Activated CD4-positive, alpha-beta T cell treated with anti-CD3 and anti-CD28 coated beads, Interleukin-2, amount 10 ng/mL, durations not matched to agents 24 days and 14 days (primary cell): ENCODE data around the gene NPIPB2. TPM values are rescaled to one million over a fixed set of nuclear protein-coding genes. Genes with fewer than 3 reads are reported as not detected.
"Not testable (repeated sequence)": the region's sequence is repeated elsewhere in the genome, so short reads cannot be mapped to it uniquely, and the experiment has no call there.

Source experiments
- DNase-seq: peaks from one replicate; pipeline ENCODE4 v3.0.0; 2022
- H3K27ac Mint-ChIP-seq: one replicate; pipeline ENCODE4 v1.8.0; 2022; ENCODE audit warnings: mild to moderate bottlenecking, mixed read lengths
- H3K27me3 Mint-ChIP-seq: one replicate; pipeline ENCODE4 v1.8.0; 2022; ENCODE audit warnings: mixed read lengths
- H3K36me3 Mint-ChIP-seq: one replicate; pipeline ENCODE4 v1.8.0; 2022; ENCODE audit warnings: low read depth, mild to moderate bottlenecking, mixed read lengths
- H3K4me1 Mint-ChIP-seq: one replicate; pipeline ENCODE4 v1.8.0; 2021; ENCODE audit warnings: mixed read lengths
- H3K4me3 Mint-ChIP-seq: one replicate; pipeline ENCODE4 v1.8.0; 2022; ENCODE audit warnings: mild to moderate bottlenecking, moderate library complexity, mixed read lengths
- H3K9me3 Mint-ChIP-seq: one replicate; pipeline ENCODE4 v1.8.0; 2021; ENCODE audit warnings: mixed read lengths
- intact Hi-C: fragments of 100-400 bp; cut with micrococcal nuclease; formaldehyde crosslinking; loops from one replicate; pipeline ENCODE4 v1.15.1; 2023
- total RNA-seq: library from RNA; stranded (reverse); gene quantifications from 2 replicates; pipeline ENCODE4 v1.2.3, GENCODE V29; 2022

NPIPB2 gene
- total RNA-seq, 1 donor from 2014 or later = 17.3 TPM

DNA sequence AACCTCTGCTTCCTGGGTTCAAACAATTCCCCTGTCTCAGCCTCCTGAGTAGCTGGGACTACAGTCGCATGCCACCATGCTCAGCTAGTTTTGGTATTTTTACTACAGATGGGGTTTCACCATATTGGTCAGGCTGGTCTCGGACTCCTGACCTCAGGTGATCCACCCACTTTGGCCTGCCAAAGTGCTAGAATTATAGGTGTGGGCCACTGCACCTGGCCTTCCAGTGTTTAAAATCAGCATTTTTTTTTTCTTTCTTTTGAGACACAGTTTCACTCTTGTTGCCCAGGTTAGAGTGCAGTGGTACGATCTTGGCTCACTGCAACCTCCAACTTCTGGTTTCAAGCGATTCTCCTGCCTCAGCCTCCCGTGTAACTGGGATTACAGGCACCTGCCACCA, 28.4 kb upstream of the NPIPB2 start:
- intact Hi-C loops = loop anchor here (10.0 kb wide), 1 partner anchor 95 kb away; no protein-coding TSS in a partner anchor
- H3K36me3 Mint-ChIP-seq, H3K4me3 Mint-ChIP-seq, H3K9me3 Mint-ChIP-seq, H3K27me3 Mint-ChIP-seq, H3K27ac Mint-ChIP-seq, DNase-seq, H3K4me1 Mint-ChIP-seq: not testable (repeated sequence)

DNA sequence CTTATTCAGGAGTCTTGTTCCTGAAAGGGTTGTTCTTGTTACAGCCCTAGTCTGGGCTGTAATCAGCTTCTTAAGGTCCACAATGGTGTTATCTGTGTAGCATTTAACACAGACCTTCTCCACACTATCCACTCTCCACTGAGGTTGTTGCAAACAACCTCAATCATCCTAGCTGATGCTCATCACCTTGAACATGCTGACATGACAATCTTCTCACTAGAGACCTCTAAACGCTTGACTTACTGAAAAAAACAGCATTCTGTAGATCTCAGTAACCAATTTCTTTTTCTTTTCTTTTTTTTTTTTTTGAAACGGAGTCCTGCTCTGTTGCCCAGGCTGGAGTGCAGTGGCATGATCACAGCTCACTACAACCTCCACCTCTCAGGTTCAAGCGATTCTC, 26.7 kb upstream of the NPIPB2 start:
- no peaks in the 10 kb centered on the region for H3K27me3 Mint-ChIP-seq
- intact Hi-C loops = no loop called here
- H3K9me3 Mint-ChIP-seq = no peaks in the 10 kb centered on the region
- H3K27ac Mint-ChIP-seq = no peak overlapping the region
- no peak overlapping the region for H3K4me3 Mint-ChIP-seq
- DNase-seq = no peak
- H3K36me3 Mint-ChIP-seq = no peaks in the 10 kb centered on the region
- H3K4me1 Mint-ChIP-seq = no peaks in the 10 kb centered on the region

DNA sequence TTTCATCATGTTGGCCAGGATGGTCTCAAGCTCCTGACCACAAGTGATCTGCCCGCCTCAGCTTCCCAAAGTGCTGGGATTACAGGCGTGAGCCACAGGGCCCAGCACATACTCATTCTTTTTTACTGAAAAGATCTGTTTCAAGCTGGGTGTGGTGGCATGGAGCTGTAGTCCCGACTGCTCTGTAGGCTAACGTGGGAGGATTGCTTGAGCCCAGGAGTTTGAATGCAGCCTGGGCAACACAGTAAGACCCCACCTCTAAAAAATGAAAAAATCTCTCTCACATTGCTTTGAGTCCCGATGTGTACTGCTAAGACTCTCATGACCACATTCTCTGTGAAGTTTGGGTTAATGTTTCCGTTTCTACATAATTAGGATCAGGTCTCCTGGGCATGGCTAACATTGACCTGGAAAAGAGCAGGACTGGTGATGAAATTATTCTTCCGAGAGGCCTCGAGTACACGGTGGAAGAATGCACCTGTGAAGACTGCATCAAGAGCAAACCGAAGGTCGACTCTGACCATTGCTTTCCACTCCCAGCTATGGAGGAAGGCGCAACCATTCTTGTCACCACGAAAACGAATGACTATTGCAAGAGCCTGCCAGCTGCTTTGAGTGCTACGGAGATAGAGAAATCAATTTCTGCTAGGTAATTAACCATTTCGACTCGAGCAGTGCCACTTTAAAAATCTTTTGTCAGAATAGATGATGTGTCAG, 25.5 kb upstream of the NPIPB2 start:
- H3K27me3 Mint-ChIP-seq = no peaks in the 10 kb centered on the region
- H3K36me3 Mint-ChIP-seq = no peaks in the 10 kb centered on the region
- H3K4me1 Mint-ChIP-seq = no peaks in the 10 kb centered on the region
- intact Hi-C loops = no loop called here
- DNase-seq = no peak
- H3K9me3 Mint-ChIP-seq = no peaks in the 10 kb centered on the region
- no peak overlapping the region for H3K4me3 Mint-ChIP-seq
- H3K27ac Mint-ChIP-seq = no peak overlapping the region

DNA sequence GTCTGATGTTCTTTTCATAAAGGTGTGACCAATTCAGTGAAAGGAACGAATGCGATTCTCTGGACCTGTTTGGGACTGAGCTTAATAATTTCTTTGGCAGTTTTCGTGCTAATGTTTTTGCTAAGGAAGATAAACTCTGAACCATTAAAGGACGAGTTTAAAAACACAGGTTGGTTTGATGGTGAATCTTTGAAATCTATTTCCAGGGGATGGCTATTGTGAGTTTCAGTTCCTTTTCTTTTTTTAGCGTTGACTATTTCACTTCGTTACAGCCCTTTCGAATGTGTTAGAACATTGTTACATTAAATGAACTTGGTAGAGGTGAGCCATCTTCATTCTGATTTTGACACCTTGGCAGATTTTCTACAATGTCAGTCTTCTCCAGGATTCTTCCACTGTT, 24.3 kb upstream of the NPIPB2 start:
- Mint-ChIP-seq H3K27ac (no peak overlapping the region), H3K36me3 (no peaks in the 10 kb centered on the region), H3K4me1 (no peaks in the 10 kb centered on the region), H3K4me3 (no peak overlapping the region), H3K27me3 (no peaks in the 10 kb centered on the region), H3K9me3 (no peaks in the 10 kb centered on the region)
- DNase-seq = no peak
- intact Hi-C loops = no loop called here

DNA sequence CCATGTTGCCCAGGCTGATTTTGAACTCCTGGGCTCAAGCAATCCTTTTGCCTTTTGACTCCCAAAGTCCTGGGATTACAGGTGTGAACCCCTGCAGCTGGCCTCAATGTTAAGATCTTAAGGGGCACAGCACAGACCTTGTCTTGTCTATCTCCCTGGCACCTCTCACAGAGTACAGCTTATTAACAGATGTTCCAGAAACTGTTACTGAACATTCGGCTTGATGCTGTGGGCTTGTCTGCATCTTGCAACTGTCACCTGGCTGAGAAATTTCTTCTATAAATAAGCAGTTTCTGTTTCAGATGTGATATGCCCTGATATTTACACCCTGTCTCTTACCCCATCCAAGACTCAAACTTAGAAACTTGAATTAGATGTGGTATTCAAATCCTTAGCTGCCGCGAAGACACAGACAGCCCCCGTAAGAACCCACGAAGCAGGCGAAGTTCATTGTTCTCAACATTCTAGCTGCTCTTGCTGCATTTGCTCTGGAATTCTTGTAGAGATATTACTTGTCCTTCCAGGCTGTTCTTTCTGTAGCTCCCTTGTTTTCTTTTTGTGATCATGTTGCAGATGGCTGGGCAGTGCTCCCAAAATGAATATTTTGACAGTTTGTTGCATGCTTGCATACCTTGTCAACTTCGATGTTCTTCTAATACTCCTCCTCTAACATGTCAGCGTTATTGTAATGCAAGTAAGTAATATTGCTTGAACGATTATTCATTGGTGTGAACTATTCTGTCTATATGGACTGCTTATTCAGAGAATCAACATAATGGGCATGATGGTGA, 23.1 kb upstream of the NPIPB2 start, which contains the start of gene TNFRSF17:
TSS of gene TNFRSF17 (plus strand) at position 450 of the 791 bp plus-strand sequence. CDS start at position 565, 115 bp downstream.
- no peaks in the 10 kb centered on the region for H3K27me3 Mint-ChIP-seq
- intact Hi-C loops = no loop called here
- H3K27ac Mint-ChIP-seq = no peak within 1 kb of the TSS
- H3K9me3 Mint-ChIP-seq = no peaks in the 10 kb centered on the region
- no peak within 1 kb of the TSS for H3K4me3 Mint-ChIP-seq
- no peaks in the 10 kb centered on the region for H3K36me3 Mint-ChIP-seq
- H3K4me1 Mint-ChIP-seq = no peaks in the 10 kb centered on the region
- no peak for DNase-seq

DNA sequence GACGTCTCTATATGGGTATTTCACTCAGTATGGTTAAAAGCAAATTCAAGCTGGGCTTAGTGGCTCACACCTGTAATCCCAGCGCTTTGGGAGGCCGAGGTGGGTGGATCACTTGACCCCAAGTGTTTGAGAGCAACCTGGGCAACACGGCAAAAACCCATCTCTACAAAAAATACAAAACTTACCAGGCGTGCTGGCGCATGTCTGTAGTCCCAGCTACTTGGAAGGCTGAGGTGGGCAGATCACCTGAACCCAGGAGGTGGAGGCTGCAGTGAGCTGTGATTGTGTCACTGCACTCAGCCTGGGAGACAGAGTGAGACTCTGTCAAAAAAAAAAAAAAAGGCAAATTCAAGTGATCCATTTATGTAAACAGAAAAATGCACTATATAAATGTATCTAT, 21.9 kb upstream of the NPIPB2 start:
- no peak for DNase-seq
- Mint-ChIP-seq H3K36me3 (no peaks in the 10 kb centered on the region), H3K27me3 (no peaks in the 10 kb centered on the region), H3K27ac (no peak overlapping the region), H3K4me1 (no peaks in the 10 kb centered on the region), H3K9me3 (no peaks in the 10 kb centered on the region), H3K4me3 (no peak overlapping the region)
- intact Hi-C loops = no loop called here

DNA sequence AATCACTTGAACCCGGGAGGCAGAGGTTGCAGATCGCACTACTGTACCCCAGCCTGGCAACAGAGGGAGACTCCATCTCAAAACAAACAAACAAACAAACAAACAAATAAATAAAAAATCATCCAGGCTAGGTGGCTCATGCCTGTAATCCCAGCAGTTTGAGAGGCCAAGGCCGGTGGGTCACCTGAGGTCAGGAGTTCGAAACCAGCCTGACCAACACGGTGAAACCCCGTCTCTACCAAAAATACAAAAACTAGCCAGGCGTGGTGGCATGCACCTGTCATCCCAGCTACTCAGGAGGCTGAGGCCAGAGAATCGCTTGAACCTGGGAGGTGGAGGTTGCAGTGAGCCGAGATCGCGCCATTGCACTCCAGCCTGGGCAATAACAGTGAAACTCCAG, 21.1 kb upstream of the NPIPB2 start:
- DNase-seq, intact Hi-C loops, H3K4me3 Mint-ChIP-seq, H3K27ac Mint-ChIP-seq, H3K9me3 Mint-ChIP-seq, H3K4me1 Mint-ChIP-seq, H3K27me3 Mint-ChIP-seq, H3K36me3 Mint-ChIP-seq: not testable (repeated sequence)

DNA sequence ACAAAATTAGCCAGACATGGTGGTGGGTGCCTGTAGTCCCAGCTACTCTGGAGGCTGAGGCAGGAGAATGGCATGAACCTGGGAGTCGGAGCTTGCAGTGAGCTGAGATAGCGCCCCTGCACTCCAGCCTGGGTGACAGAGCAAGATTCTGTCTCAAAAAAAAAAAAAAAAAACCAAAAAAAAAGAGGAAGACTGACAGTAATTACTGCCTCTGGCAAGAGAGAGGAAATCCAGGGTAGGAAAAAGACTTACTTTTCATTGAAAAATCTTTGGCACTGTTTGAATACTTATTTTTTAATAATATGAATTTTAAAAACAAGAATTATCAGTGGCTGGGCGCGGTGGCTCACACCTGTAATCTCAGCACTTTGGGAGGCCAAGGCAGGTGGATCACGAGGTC, 20.6 kb upstream of the NPIPB2 start:
- H3K27ac Mint-ChIP-seq, DNase-seq, H3K4me1 Mint-ChIP-seq, H3K4me3 Mint-ChIP-seq, H3K9me3 Mint-ChIP-seq, intact Hi-C loops, H3K36me3 Mint-ChIP-seq, H3K27me3 Mint-ChIP-seq: not testable (repeated sequence)

DNA sequence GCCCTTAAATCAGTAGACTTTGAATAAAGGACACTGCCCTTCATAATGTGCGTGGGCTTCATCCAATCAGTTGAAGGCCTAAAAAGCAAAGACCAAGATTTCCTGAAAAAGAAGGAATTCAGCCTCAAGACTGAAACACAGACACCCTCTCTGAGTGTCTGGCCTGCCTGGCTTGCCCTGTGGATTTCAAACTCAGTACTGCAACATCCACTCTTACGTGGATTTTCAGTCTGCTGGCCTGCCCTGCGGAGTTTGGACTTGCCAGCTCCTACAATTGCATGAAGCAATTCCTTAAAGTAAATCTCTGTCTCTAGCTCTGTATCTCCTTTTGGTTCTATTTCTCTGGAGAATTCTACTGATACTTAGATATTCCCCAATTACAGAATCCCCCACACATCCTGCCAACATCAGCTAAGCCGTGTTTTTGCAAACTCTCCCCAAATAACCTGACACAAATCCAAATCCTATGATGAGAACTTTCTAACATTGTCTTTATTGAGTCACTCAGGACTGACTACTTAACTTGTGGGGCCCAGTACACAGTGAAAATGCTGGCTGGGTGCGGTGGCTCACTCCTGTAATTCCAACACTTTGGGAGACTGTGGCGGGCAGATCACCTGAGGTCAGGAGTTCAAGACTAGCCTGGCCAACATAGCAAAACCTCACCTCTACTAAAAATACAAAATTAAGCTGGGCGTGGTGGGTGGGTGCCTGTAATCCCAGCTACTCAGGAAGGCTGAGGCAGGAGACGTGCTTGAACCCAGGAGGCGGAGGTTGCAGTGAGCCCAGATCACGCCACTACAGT, 15.9 kb upstream of the NPIPB2 start:
- intact Hi-C loops = no loop called here
- Mint-ChIP-seq H3K9me3 (no peaks in the 10 kb centered on the region), H3K27me3 (no peaks in the 10 kb centered on the region), H3K36me3 (no peaks in the 10 kb centered on the region), H3K27ac (no peak overlapping the region), H3K4me1 (no peaks in the 10 kb centered on the region), H3K4me3 (no peak overlapping the region)
- no peak for DNase-seq

DNA sequence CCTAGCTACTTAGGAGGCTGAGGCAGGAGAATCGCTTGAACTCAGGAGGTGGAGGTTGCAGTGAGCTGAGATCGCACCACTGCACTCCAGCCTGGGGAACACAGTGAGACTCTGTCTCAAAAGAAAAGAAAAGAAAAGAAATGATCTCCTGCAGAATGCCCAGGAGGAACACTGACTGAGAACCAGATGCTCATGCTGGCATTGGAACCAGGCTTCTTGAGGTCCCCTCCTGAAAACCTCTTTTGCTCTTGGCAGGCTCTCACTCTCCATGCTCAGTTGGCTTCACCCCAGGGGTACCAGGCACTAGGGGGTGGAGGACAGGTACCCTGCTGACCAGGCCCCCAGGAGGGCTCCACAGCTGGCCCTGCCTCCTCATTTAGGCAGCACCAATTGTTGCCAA, 14.7 kb upstream of the NPIPB2 start:
- Mint-ChIP-seq H3K4me3 (no peak overlapping the region), H3K27ac (no peak overlapping the region), H3K27me3 (no peaks in the 10 kb centered on the region), H3K4me1 (no peaks in the 10 kb centered on the region), H3K36me3 (no peaks in the 10 kb centered on the region), H3K9me3 (no peaks in the 10 kb centered on the region)
- DNase-seq = no peak
- intact Hi-C loops = no loop called here

DNA sequence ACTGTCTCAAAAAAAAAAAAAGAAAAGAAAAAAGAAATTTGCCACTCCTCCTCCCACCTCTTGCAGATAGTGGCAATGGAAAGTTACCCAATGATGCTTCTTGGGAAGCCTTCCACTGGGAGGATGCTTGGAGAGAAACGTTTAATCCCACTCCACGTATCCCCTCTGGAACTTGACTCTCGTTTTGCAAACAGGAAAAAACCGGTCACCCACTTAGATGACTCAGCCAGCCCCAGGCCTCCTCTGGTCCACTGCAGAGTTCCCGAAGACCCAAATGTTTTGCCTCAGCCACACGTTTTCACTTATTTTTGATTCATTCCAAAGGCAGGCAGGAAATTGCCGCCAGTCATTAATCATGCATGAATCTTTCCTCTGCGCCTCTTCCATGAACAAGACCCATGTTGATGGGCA, 13.9 kb upstream of the NPIPB2 start:
- no peak overlapping the region for H3K4me3 Mint-ChIP-seq

DNA sequence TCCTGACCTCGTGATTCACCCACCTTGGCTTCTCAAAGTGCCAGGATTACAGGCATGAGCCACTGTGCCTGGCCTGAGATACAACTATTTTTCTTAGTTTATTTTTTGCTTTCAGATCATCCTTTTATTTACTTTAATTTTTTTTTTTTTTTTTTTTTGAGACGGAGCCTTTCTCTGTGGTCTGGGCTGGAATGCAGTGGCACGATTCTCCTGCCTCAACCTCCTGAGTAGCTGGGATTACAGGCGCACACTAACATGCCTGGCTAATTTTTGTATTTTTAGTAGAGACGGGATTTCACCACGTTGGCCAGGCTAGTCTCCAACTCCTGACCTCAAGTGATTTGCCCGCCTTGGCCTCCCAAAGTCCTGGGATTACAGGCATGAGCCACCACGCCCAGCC, 11.7 kb upstream of the NPIPB2 start:
- H3K27ac Mint-ChIP-seq, DNase-seq, H3K4me1 Mint-ChIP-seq, H3K27me3 Mint-ChIP-seq, H3K36me3 Mint-ChIP-seq, intact Hi-C loops, H3K4me3 Mint-ChIP-seq, H3K9me3 Mint-ChIP-seq: not testable (repeated sequence)

More for the DNA sequence above, 13.9 kb upstream of the NPIPB2 start:
- Mint-ChIP-seq H3K4me1 (no peaks in the 10 kb centered on the region), H3K9me3 (no peaks in the 10 kb centered on the region), H3K27ac (no peak overlapping the region), H3K36me3 (no peaks in the 10 kb centered on the region), H3K27me3 (no peaks in the 10 kb centered on the region)
- intact Hi-C loops = no loop called here
- DNase-seq = no peak

DNA sequence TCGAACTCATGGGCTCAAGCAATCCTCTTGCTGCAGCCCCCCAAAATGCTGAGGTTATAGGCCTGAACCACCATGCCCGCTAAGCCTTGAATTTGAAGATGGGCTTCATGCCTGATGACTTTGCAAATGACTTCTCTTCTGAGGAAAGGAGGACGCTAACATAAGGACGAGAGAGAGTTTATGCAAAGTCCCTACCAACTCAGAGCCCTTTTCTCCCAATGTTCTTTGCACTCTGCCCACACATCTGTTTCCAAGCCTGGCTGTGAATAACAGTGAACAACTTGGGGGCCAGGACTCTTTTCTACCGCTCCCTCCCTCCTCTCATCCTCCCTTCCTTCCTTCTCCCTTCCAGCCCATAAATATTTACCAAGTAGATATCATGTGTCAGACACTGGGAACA, 8.5 kb upstream of the NPIPB2 start:
- DNase-seq = no peak
- Mint-ChIP-seq H3K9me3 (no peaks in the 10 kb centered on the region), H3K4me1 (no peaks in the 10 kb centered on the region), H3K27me3 (no peaks in the 10 kb centered on the region), H3K4me3 (no peak overlapping the region), H3K36me3 (no peaks in the 10 kb centered on the region), H3K27ac (no peak overlapping the region)
- intact Hi-C loops = no loop called here

DNA sequence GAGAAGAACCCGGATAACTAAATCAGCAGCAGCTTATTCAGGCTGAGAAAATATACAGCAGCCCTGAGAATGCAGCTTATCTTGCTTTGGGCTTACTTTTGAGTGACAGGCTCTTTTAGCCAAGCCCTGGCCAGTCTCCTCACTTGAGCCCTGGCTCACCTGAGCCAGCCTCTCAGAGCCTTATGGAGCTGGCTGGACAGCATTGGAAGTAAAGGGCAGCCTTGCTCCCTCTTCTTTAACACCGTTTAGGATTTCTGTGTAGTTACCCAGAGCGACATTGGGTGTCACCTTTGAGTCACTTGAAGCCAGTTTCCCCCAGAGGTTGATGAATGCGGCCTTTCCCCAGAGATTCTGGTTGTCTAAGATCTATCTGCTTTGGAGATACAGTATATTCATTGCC, 7.7 kb upstream of the NPIPB2 start:
- intact Hi-C loops = loop anchor here (1.0 kb wide), 1 partner anchor 119 kb away; no protein-coding TSS in a partner anchor
- no peaks in the 10 kb centered on the region for H3K27me3 Mint-ChIP-seq
- H3K27ac Mint-ChIP-seq = no peak overlapping the region

More for the DNA sequence above, 7.7 kb upstream of the NPIPB2 start:
- no peaks in the 10 kb centered on the region for H3K36me3 Mint-ChIP-seq
- no peaks in the 10 kb centered on the region for H3K4me1 Mint-ChIP-seq
- DNase-seq = peak; percentile 68
- H3K9me3 Mint-ChIP-seq = no peaks in the 10 kb centered on the region
- H3K4me3 Mint-ChIP-seq = no peak overlapping the region
